Subcutaneous abdominal adipose tissue (tissue), 5 donors: ENCODE results near the gene NPBWR2.
"Not testable (repeated sequence)": the region's sequence is repeated elsewhere in the genome, so short reads cannot be mapped to it uniquely, and the experiment has no call there.

Experiments
- H3K27ac ChIP-seq: one replicate; pipeline ENCODE4 v1.7.0; 2013; ENCODE audit warnings: low read depth, mild to moderate bottlenecking, inconsistent platforms, low read length, moderate library complexity
- H3K27me3 ChIP-seq, 5 donors: one replicate each; pipeline ENCODE4 v1.7.0; 2013; ENCODE audit warnings: low read length in 5 of 5, inconsistent platforms in 1 of 5; ENCODE audit not compliant: control insufficient read depth in 5 of 5, insufficient read depth in 4 of 5
- H3K36me3 ChIP-seq, 5 donors: one replicate each; pipeline ENCODE4 v1.7.0; 2013; ENCODE audit warnings: low read length in 5 of 5; ENCODE audit not compliant: control insufficient read depth in 5 of 5, insufficient read depth in 5 of 5
- H3K4me1 ChIP-seq, 5 donors: one replicate each; pipeline ENCODE4 v1.7.0; 2013; ENCODE audit warnings: low read length in 5 of 5, mild to moderate bottlenecking in 3 of 5, moderate library complexity in 1 of 5; ENCODE audit not compliant: control insufficient read depth in 5 of 5, insufficient read depth in 5 of 5
- H3K4me3 ChIP-seq, 5 donors: one replicate each; pipeline ENCODE4 v1.7.0; 2013; ENCODE audit warnings: low read length in 5 of 5, low read depth in 1 of 5
- H3K9ac ChIP-seq, 5 donors: one replicate each; pipeline ENCODE4 v1.7.0; 2013; ENCODE audit warnings: low read length in 5 of 5, mild to moderate bottlenecking in 4 of 5, moderate library complexity in 3 of 5
- H3K9me3 ChIP-seq, 5 donors: one replicate each; pipeline ENCODE4 v1.7.0; 2013; ENCODE audit warnings: low read length in 5 of 5; ENCODE audit not compliant: control insufficient read depth in 5 of 5
- donor health status: healthy.
- donor health status: healthy.
- donor health status: healthy.
- donor health status: healthy.
- donor health status: healthy.

The NPBWR2 gene

GRCh38 chr20:64095927-64096326, 11.4 kb downstream of the NPBWR2 start:
- Histone ChIP-seq H3K4me1 (no peaks in the 10 kb centered on the region), H3K9me3 (no peaks in the 10 kb centered on the region), H3K36me3 (peaks cover 0 to 17% (median 11%) of the 10 kb centered on the region in 5 donors), H3K27ac (no peak overlapping the region), H3K27me3 (peaks cover 0 to 21% (median 10%) of the 10 kb centered on the region in 5 donors), H3K4me3 (no peak overlapping the region), H3K9ac (no peak overlapping the region)

GRCh38 chr20:64095455-64095854, 11.9 kb downstream of the NPBWR2 start:
- peaks cover 0 to 17% (median 7%) of the 10 kb centered on the region in 5 donors for H3K27me3 ChIP-seq
- peaks cover 0 to 17% (median 11%) of the 10 kb centered on the region in 5 donors for H3K36me3 ChIP-seq
- H3K4me1 ChIP-seq: no peaks in the 10 kb centered on the region
- no peak overlapping the region for H3K9ac ChIP-seq
- H3K4me3 ChIP-seq: no peak overlapping the region
- no peak overlapping the region for H3K27ac ChIP-seq
- no peaks in the 10 kb centered on the region for H3K9me3 ChIP-seq

DNA sequence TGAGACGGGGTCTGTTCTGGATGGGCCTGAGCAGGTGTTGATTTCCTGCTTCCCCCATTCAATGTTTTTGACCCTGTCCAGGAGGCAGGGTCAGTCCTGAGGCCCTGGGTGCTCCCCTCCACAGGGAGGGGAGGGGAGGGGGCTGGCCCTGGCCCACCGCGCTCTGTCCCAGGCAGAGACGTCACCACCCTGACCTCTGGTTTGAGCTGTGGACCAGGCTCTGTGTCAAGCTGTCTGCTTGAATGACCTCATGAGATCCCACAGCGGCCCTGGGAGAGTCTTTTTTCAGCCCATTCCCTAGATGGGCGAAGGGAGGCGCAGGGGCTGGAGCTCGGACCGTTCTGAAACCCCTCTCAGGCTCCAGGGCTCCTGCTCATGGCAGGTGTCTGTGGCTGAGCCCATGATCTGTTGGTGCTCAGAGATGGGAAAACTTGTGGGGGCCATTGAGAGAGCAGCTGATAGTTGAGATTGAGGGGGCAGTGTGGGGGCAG, 14.3 kb downstream of the NPBWR2 start:
- Histone ChIP-seq H3K4me1 (no peaks in the 10 kb centered on the region), H3K9ac (no peak overlapping the region), H3K27ac (no peak overlapping the region), H3K27me3 (peaks cover 0 to 23% (median 14%) of the 10 kb centered on the region in 5 donors), H3K36me3 (peaks cover 0 to 6% (median 2%) of the 10 kb centered on the region in 5 donors), H3K9me3 (no peaks in the 10 kb centered on the region), H3K4me3 (no peak overlapping the region)

- H3K36me3 ChIP-seq: peaks cover 0 to 3% (median 0%) of the 10 kb centered on the region in 5 donors
- no peak overlapping the region for H3K4me3 ChIP-seq
- H3K27ac ChIP-seq: no peak overlapping the region
- H3K27me3 ChIP-seq: peaks cover 4 to 28% (median 19%) of the 10 kb centered on the region in 5 donors
- H3K4me1 ChIP-seq: no peaks in the 10 kb centered on the region
- no peak overlapping the region for H3K9ac ChIP-seq
- H3K9me3 ChIP-seq: no peaks in the 10 kb centered on the region
Observed at GRCh38 chr20:64092258-64093012, 14.9 kb downstream of the NPBWR2 start.

GRCh38 chr20:64091770-64092169, 15.6 kb downstream of the NPBWR2 start:
- peaks cover 0 to 3% (median 0%) of the 10 kb centered on the region in 5 donors for H3K36me3 ChIP-seq
- H3K27me3 ChIP-seq: peaks cover 4 to 28% (median 21%) of the 10 kb centered on the region in 5 donors
- H3K4me3 ChIP-seq: no peak overlapping the region
- H3K27ac ChIP-seq: no peak overlapping the region
- no peaks in the 10 kb centered on the region for H3K9me3 ChIP-seq
- H3K4me1 ChIP-seq: no peaks in the 10 kb centered on the region
- H3K9ac ChIP-seq: no peak overlapping the region

- no peak overlapping the region for H3K9ac ChIP-seq
- no peaks in the 10 kb centered on the region for H3K36me3 ChIP-seq
- no peak overlapping the region for H3K4me3 ChIP-seq
- H3K9me3 ChIP-seq: no peaks in the 10 kb centered on the region
- H3K4me1 ChIP-seq: no peaks in the 10 kb centered on the region
- H3K27ac ChIP-seq: no peak overlapping the region
- peaks cover 4 to 28% (median 23%) of the 10 kb centered on the region in 5 donors for H3K27me3 ChIP-seq
Observed at GRCh38 chr20:64091340-64091739, 16.0 kb downstream of the NPBWR2 start.

DNA sequence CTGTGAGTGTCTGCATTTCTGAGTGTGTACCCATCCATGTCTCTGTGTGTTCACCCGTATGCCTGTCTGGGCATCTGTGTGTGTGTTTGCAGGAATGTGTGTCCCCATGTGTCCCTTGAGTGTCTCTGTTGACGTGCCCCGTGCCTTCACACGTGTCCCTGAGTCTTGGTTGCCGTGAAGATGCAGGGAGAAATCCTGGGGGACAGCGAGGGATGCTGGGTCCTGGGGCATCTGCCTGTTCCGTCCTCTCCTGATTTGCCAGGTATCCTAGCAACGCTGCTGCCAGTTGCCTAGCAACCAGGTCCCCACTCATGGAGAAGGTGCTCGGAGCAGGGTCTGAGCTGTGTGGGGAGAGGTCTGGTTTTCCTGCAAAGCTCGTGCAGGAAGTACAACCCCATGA, 17.2 kb downstream of the NPBWR2 start:
- H3K9ac ChIP-seq: no peak overlapping the region
- H3K27me3 ChIP-seq: peaks cover 12 to 31% (median 26%) of the 10 kb centered on the region in 5 donors

DNA sequence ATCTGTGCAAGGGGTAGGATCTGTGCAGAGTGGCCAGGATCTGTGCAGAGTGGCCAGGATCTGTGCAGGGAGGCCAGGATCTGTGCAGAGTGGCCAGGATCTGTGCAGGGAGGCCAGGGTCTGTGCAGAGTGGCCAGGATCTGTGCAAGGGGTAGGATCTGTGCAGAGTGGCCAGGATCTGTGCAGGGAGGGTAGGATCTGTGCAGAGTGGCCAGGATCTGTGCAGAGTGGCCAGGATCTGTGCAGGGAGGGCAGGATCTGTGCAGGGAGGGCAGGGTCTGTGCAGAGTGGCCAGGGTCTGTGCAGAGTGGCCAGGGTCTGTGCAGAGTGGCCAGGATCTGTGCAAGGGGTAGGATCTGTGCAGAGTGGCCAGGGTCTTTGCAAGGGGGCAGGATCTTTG, 18.8 kb downstream of the NPBWR2 start:
- H3K27me3 ChIP-seq: peaks cover 19 to 46% (median 40%) of the 10 kb centered on the region in 5 donors
- H3K4me3 ChIP-seq, H3K27ac ChIP-seq, H3K9ac ChIP-seq, H3K9me3 ChIP-seq, H3K36me3 ChIP-seq: not testable (repeated sequence)
- H3K4me1 ChIP-seq: peaks cover 0 to 11% (median 9%) of the 10 kb centered on the region in 5 donors

More for the DNA sequence above, 17.2 kb downstream of the NPBWR2 start:
- Histone ChIP-seq H3K27ac (no peak overlapping the region), H3K4me3 (no peak overlapping the region), H3K36me3 (no peaks in the 10 kb centered on the region), H3K9me3 (no peaks in the 10 kb centered on the region), H3K4me1 (no peaks in the 10 kb centered on the region)

- Histone ChIP-seq H3K27me3 (peaks cover 19 to 43% (median 35%) of the 10 kb centered on the region in 5 donors), H3K4me1 (peaks cover 0 to 22% (median 18%) of the 10 kb centered on the region in 5 donors)
- H3K9me3 ChIP-seq, H3K27ac ChIP-seq, H3K4me3 ChIP-seq, H3K36me3 ChIP-seq, H3K9ac ChIP-seq: not testable (repeated sequence)
Observed at GRCh38 chr20:64087226-64087825, 20.0 kb downstream of the NPBWR2 start.

GRCh38 chr20:64086801-64087200, 20.6 kb downstream of the NPBWR2 start:
- no peak overlapping the region for H3K9ac ChIP-seq
- no peaks in the 10 kb centered on the region for H3K9me3 ChIP-seq
- H3K27ac ChIP-seq: no peak overlapping the region
- H3K36me3 ChIP-seq: no peaks in the 10 kb centered on the region
- H3K4me3 ChIP-seq: no peak overlapping the region
- peaks cover 19 to 43% (median 33%) of the 10 kb centered on the region in 5 donors for H3K27me3 ChIP-seq
- H3K4me1 ChIP-seq: peaks cover 0 to 27% (median 23%) of the 10 kb centered on the region in 5 donors
